Activated CD4-positive, alpha-beta T cell treated with anti-CD3 and anti-CD28 coated beads, Interleukin-2, amount 10 ng/mL, durations not matched to agents 24 days and 14 days (primary cell): ENCODE measurements around the gene KRTAP10-12. TPM values are rescaled to one million over a fixed set of nuclear protein-coding genes. Genes with fewer than 3 reads are reported as not detected.
A peak's percentile ranks its signal among the peaks of the same experiment; 100 is the strongest.
"Not testable (repeated sequence)": the region's sequence is repeated elsewhere in the genome, so short reads cannot be mapped to it uniquely, and the experiment has no call there.

ENCODE experiments used
- DNase-seq: peaks from one replicate; pipeline ENCODE4 v3.0.0; 2022
- H3K27ac Mint-ChIP-seq: one replicate; pipeline ENCODE4 v1.8.0; 2022; ENCODE audit warnings: mild to moderate bottlenecking, mixed read lengths
- H3K27me3 Mint-ChIP-seq: one replicate; pipeline ENCODE4 v1.8.0; 2022; ENCODE audit warnings: mixed read lengths
- H3K36me3 Mint-ChIP-seq: one replicate; pipeline ENCODE4 v1.8.0; 2022; ENCODE audit warnings: low read depth, mild to moderate bottlenecking, mixed read lengths
- H3K4me1 Mint-ChIP-seq: one replicate; pipeline ENCODE4 v1.8.0; 2021; ENCODE audit warnings: mixed read lengths
- H3K4me3 Mint-ChIP-seq: one replicate; pipeline ENCODE4 v1.8.0; 2022; ENCODE audit warnings: mild to moderate bottlenecking, moderate library complexity, mixed read lengths
- H3K9me3 Mint-ChIP-seq: one replicate; pipeline ENCODE4 v1.8.0; 2021; ENCODE audit warnings: mixed read lengths
- intact Hi-C: fragments of 100-400 bp; cut with micrococcal nuclease; formaldehyde crosslinking; loops from one replicate; pipeline ENCODE4 v1.15.1; 2023
- total RNA-seq: library from RNA; stranded (reverse); gene quantifications from 2 replicates; pipeline ENCODE4 v1.2.3, GENCODE V29; 2022

KRTAP10-12 gene
- total RNA-seq, 1 donor from 2014 or later: not detected

GRCh38 chr21:44658541-44658910 is 38.4 kb upstream of the KRTAP10-12 start:
- H3K4me1 Mint-ChIP-seq: peaks cover 44% of the 10 kb centered on the region

GRCh38 chr21:44658913-44659595 is 37.9 kb upstream of the KRTAP10-12 start:
- Mint-ChIP-seq H3K36me3 (peaks cover 40% of the 10 kb centered on the region), H3K4me3 (peak overlapping the region; percentile 56), H3K9me3 (peaks cover 48% of the 10 kb centered on the region), H3K27me3 (peaks cover 6% of the 10 kb centered on the region), H3K4me1 (peaks cover 39% of the 10 kb centered on the region), H3K27ac (peak overlapping the region; percentile 91)
- intact Hi-C loops: loop anchor here (10.0 kb wide), 1 partner anchor 266 kb away; the partner anchor contains the start of gene ITGB2
- peak; percentile 72 for DNase-seq

More at GRCh38 chr21:44658541-44658910, 38.4 kb upstream of the KRTAP10-12 start:
- Mint-ChIP-seq H3K36me3 (peaks cover 44% of the 10 kb centered on the region), H3K4me3 (peak overlapping the region; percentile 56), H3K9me3 (peaks cover 43% of the 10 kb centered on the region), H3K27me3 (peaks cover 6% of the 10 kb centered on the region), H3K27ac (peak overlapping the region; percentile 91)
- peak; percentile 61 for DNase-seq
- intact Hi-C loops: loop anchor here (10.0 kb wide), 1 partner anchor 266 kb away; the partner anchor contains the start of gene ITGB2

GRCh38 chr21:44661567-44661966 is 35.4 kb upstream of the KRTAP10-12 start:
- H3K4me1 Mint-ChIP-seq: peaks cover 30% of the 10 kb centered on the region
- H3K4me3 Mint-ChIP-seq, H3K27ac Mint-ChIP-seq, DNase-seq, intact Hi-C loops: not testable (repeated sequence)
- H3K36me3 Mint-ChIP-seq: peaks cover 26% of the 10 kb centered on the region
- H3K9me3 Mint-ChIP-seq: peaks cover 47% of the 10 kb centered on the region
- H3K27me3 Mint-ChIP-seq: peaks cover 15% of the 10 kb centered on the region

- Mint-ChIP-seq H3K4me3 (no peak overlapping the region), H3K27ac (no peak overlapping the region), H3K9me3 (peaks cover 28% of the 10 kb centered on the region), H3K27me3 (peaks cover 20% of the 10 kb centered on the region), H3K4me1 (no peaks in the 10 kb centered on the region), H3K36me3 (peaks cover 4% of the 10 kb centered on the region)
- intact Hi-C loops: no loop called here
- DNase-seq: no peak
These were observed 32.3 kb upstream of the KRTAP10-12 start for GRCh38 chr21:44664691-44665090.

GRCh38 chr21:44666401-44667320 is 30.3 kb upstream of the KRTAP10-12 start, which contains the start of gene KRTAP12-2:
KRTAP12-2 (minus strand) TSS chr21:44666927; CDS start chr21:44666886, 41 bp downstream.
- no peak within 1 kb of the TSS for H3K4me3 Mint-ChIP-seq
- no peak within 1 kb of the TSS for H3K27ac Mint-ChIP-seq
- no peaks in the 10 kb centered on the region for H3K4me1 Mint-ChIP-seq
- H3K36me3 Mint-ChIP-seq: peaks cover 4% of the 10 kb centered on the region
- intact Hi-C loops: no loop called here
- peaks cover 20% of the 10 kb centered on the region for H3K27me3 Mint-ChIP-seq
- peaks cover 27% of the 10 kb centered on the region for H3K9me3 Mint-ChIP-seq
- no peak for DNase-seq

- DNase-seq: no peak
- peaks cover 13% of the 10 kb centered on the region for H3K27me3 Mint-ChIP-seq
- H3K27ac Mint-ChIP-seq: no peak overlapping the region
- intact Hi-C loops: no loop called here
- no peak overlapping the region for H3K4me3 Mint-ChIP-seq
- peaks cover 21% of the 10 kb centered on the region for H3K9me3 Mint-ChIP-seq
- H3K4me1 Mint-ChIP-seq: no peaks in the 10 kb centered on the region
- H3K36me3 Mint-ChIP-seq: peaks cover 3% of the 10 kb centered on the region
These were observed 29.4 kb upstream of the KRTAP10-12 start for GRCh38 chr21:44667612-44668011.

GRCh38 chr21:44670642-44671432 is 26.1 kb upstream of the KRTAP10-12 start:
- intact Hi-C loops: no loop called here
- Mint-ChIP-seq H3K27ac (no peak overlapping the region), H3K4me1 (no peaks in the 10 kb centered on the region), H3K4me3 (no peak overlapping the region), H3K27me3 (peaks cover 13% of the 10 kb centered on the region), H3K9me3 (peaks cover 30% of the 10 kb centered on the region), H3K36me3 (peaks cover 10% of the 10 kb centered on the region)
- peak; percentile 43 for DNase-seq

- Mint-ChIP-seq H3K4me1 (no peaks in the 10 kb centered on the region), H3K36me3 (peaks cover 10% of the 10 kb centered on the region), H3K9me3 (peaks cover 35% of the 10 kb centered on the region), H3K4me3 (no peak overlapping the region), H3K27me3 (peaks cover 15% of the 10 kb centered on the region), H3K27ac (no peak overlapping the region)
- intact Hi-C loops: no loop called here
- DNase-seq: no peak
These were observed 25.1 kb upstream of the KRTAP10-12 start for GRCh38 chr21:44671911-44672310.

DNA sequence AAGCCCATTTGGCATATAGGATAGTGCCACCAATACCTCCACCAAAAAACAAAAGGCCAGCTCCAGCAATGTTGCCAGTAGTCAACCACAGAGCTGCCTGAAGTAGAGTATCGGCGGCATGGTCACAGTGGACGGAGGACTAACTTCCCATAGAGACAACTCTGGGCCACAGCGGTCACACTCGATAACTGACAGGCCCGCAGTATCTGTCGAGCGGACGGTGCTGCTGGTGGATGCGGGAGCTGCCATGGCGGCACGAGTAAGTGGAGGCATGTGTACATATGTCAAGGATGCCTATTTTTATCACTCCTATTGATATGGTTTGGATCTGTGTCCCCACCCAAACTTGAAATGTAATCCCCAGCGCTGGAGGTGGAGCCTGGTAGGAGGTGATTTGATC is 19.1 kb upstream of the KRTAP10-12 start:
- DNase-seq: peak; percentile 34
- peaks cover 5% of the 10 kb centered on the region for H3K36me3 Mint-ChIP-seq
- peaks cover 28% of the 10 kb centered on the region for H3K27me3 Mint-ChIP-seq
- no peaks in the 10 kb centered on the region for H3K4me1 Mint-ChIP-seq
- intact Hi-C loops: no loop called here
- no peak overlapping the region for H3K27ac Mint-ChIP-seq
- H3K4me3 Mint-ChIP-seq: no peak overlapping the region
- H3K9me3 Mint-ChIP-seq: peaks cover 26% of the 10 kb centered on the region

- no peak overlapping the region for H3K27ac Mint-ChIP-seq
- H3K27me3 Mint-ChIP-seq: peaks cover 23% of the 10 kb centered on the region
- H3K4me1 Mint-ChIP-seq: peaks cover 4% of the 10 kb centered on the region
- peaks cover 9% of the 10 kb centered on the region for H3K9me3 Mint-ChIP-seq
- H3K36me3 Mint-ChIP-seq: no peaks in the 10 kb centered on the region
- H3K4me3 Mint-ChIP-seq: no peak overlapping the region
- intact Hi-C loops: no loop called here
- DNase-seq: no peak
These were observed 15.8 kb upstream of the KRTAP10-12 start for GRCh38 chr21:44681152-44681551.

DNA sequence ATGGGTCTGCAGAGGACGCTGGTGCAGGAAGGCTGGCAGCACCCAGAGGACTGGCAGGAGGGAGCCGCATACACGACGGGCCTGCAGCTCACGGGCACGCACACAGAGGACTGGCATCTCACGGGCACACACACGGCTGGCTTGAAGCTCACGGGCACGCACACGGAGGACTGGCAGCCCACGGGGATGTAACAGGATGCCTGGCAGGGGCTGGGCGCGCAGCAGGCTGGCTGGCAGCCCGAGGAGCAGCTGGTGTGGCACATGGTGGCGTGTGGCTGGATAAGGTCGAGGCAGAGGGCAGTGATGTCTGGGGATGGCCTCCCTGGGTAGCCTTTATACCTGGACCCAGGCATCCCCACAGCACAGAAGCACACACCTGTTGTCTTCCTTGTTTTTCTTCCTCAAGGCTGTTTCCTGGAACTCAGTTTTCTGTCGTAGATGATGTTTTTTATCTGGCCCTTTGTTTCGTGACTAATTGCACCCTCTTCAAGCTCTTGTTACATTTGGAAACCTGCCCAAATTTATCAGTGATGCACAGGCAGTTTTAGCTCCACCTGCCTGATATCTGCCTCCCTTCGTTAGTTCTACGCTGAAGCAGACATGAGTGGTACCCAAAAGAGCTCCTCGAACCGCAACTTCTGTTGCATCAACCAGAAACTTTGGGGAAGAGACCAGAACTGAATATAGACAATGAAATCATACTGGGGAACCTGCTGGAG is 15.0 kb upstream of the KRTAP10-12 start, which contains the start of gene KRTAP12-1:
TSS of gene KRTAP12-1 (minus strand) at position 303 of the 719 bp plus-strand sequence. CDS start at position 263, 40 bp downstream.
- DNase-seq: no peak
- Mint-ChIP-seq H3K36me3 (no peaks in the 10 kb centered on the region), H3K4me3 (no peak within 1 kb of the TSS), H3K4me1 (peaks cover 8% of the 10 kb centered on the region), H3K27me3 (peaks cover 20% of the 10 kb centered on the region), H3K27ac (no peak within 1 kb of the TSS), H3K9me3 (peaks cover 4% of the 10 kb centered on the region)
- intact Hi-C loops: no loop called here

DNA sequence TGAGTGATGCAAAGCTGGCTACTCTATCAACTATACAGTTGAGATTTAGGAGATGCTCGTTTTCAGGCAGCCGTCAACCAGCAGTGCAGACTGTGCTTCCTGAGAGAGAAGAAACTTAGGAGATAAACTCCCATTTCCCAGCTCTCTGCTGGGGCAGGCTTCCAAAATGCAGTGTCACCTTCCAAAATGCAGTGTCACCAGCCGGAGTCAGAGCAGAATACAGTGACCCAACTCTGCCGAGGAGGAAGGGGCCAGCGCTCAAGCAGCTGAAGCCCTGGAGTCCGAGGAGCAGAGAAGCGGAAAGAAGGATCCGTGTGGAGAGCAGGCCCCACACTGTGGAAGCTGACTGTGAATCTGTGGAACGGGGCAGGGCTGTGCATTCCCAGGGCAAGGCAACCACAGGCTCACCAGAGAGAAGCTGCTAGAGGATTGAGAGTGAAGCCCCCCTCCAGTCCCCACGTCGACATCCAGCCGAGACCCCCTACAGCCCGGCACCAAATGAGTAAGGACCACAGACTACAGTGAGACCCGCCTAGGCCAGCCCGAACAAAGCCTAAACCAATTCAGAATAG is 14.3 kb upstream of the KRTAP10-12 start:
- no peaks in the 10 kb centered on the region for H3K36me3 Mint-ChIP-seq
- no peak overlapping the region for H3K4me3 Mint-ChIP-seq
- peaks cover 18% of the 10 kb centered on the region for H3K27me3 Mint-ChIP-seq
- DNase-seq: no peak
- intact Hi-C loops: no loop called here
- H3K4me1 Mint-ChIP-seq: peaks cover 8% of the 10 kb centered on the region
- H3K27ac Mint-ChIP-seq: no peak overlapping the region
- peaks cover 4% of the 10 kb centered on the region for H3K9me3 Mint-ChIP-seq
